HepG2 (cell line): Measurements from ENCODE around the gene SRP9. TPM values are rescaled to one million over a fixed set of nuclear protein-coding genes. Genes with fewer than 3 reads are reported as not detected.
A peak's percentile ranks its signal among the peaks of the same experiment; 100 is the strongest.
"Not testable (repeated sequence)": the region's sequence is repeated elsewhere in the genome, so short reads cannot be mapped to it uniquely, and the experiment has no call there.

Experiments used
- ATAC-seq: fragments of 200-7000 bp; cut with Tn5 transposase; 3 replicates; pipeline ENCODE4 v1.9.1; 2020; ENCODE audit warnings: mild to moderate bottlenecking, moderate library complexity
- BruUV-seq: library from RNA; stranded (reverse); fragments of 400-500 nt; replicated peaks from 2 replicates; lab custom pipeline; 2021; lab: Mats Ljungman, UMichigan
- CTCF ChIA-PET: fragments of 300-600 bp; formaldehyde crosslinking; extraction: SDS; loops from one replicate; lab custom pipeline; 2021; ENCODE audit warnings: low total read pairs, inconsistent platforms, low intra/inter-chr PET ratio; lab: Yijun Ruan, JAX
- POLR2A ChIA-PET: fragments of 350-600 bp; sonication (Branson Sonifier 250); formaldehyde crosslinking; loops from one replicate; lab custom pipeline; 2020; ENCODE audit warnings: antibody characterized with exemption, inconsistent platforms; lab: Yijun Ruan, JAX
- DNase-seq: peaks from one replicate; pipeline ENCODE4 v3.0.0-alpha.2; 2015; ENCODE audit warnings: low spot score
- FAIRE-seq: peaks from 3 replicates; lab custom pipeline; 2011; peaks lifted over from hg19 to GRCh38; lab: Jason Lieb, UNC
- H2AFZ ChIP-seq: one replicate; pipeline ENCODE4 v1.6.1; 2011; ENCODE audit warnings: low read length, inconsistent platforms
- H3K27ac ChIP-seq: fragments of 300-600 bp; 3 replicates; pipeline ENCODE4 v1.8.0; 2011; ENCODE audit warnings: mixed run types, mild to moderate bottlenecking, mixed read lengths, low read length, inconsistent platforms; ENCODE audit not compliant: insufficient read depth; ENCODE audit errors: extremely low read length
- H3K27me3 ChIP-seq, 2 experiments: fragments of 200-600 bp in 1 of 2; 2 replicates in 1 of 2; 3 replicates in 1 of 2; pipeline versions ENCODE4 v1.6.0 to v1.8.0; 2011; ENCODE audit warnings: low read length in 2 of 2, mild to moderate bottlenecking in 2 of 2, moderate library complexity in 2 of 2, inconsistent platforms in 1 of 2; ENCODE audit not compliant: insufficient read depth in 2 of 2, control insufficient read depth in 1 of 2
- H3K36me3 ChIP-seq, 2 experiments: fragments of 200-600 bp in 1 of 2; replicated peaks in 1 of 2; 2 replicates in 1 of 2; 3 replicates in 1 of 2; pipeline versions ENCODE4 v1.5.1 to v1.8.0; 2011; ENCODE audit warnings: low read length in 2 of 2, inconsistent platforms in 1 of 2; ENCODE audit not compliant: insufficient read depth in 2 of 2, control insufficient read depth in 1 of 2
- H3K4me1 ChIP-seq: 2 replicates; pipeline ENCODE4 v1.5.1; 2012; ENCODE audit warnings: low read length, inconsistent platforms; ENCODE audit not compliant: insufficient read depth
- H3K4me2 ChIP-seq: 2 replicates; pipeline ENCODE4 v1.6.0; 2011; ENCODE audit warnings: low read depth, low read length, inconsistent platforms
- H3K4me3 ChIP-seq, 3 experiments: fragments of 200-600 bp in 1 of 3; sonication (generic), shearing (Covaris generic) in 1 of 3; replicated peaks in 1 of 3; 2 replicates each; pipeline ENCODE4 v1.5.1; 2011 to 2016; ENCODE audit warnings: low read length in 3 of 3, inconsistent platforms in 2 of 3, low read depth in 2 of 3, mild to moderate bottlenecking in 2 of 3, control low read depth in 1 of 3, mixed read lengths in 1 of 3; ENCODE audit not compliant: insufficient read depth in 1 of 3
- H3K79me2 ChIP-seq: one replicate; pipeline ENCODE4 v1.6.1; 2011; ENCODE audit warnings: low read length, inconsistent platforms; ENCODE audit not compliant: insufficient read depth
- H3K9ac ChIP-seq: 2 replicates; pipeline ENCODE4 v1.6.0; 2011; ENCODE audit warnings: mild to moderate bottlenecking, low read depth, low read length, inconsistent platforms; ENCODE audit not compliant: insufficient read depth
- H3K9me3 ChIP-seq: 2 replicates; pipeline ENCODE4 v1.5.1; 2012; ENCODE audit warnings: mild to moderate bottlenecking, low read length
- H4K20me1 ChIP-seq: 2 replicates; pipeline ENCODE4 v1.6.0; 2011; ENCODE audit warnings: inconsistent platforms, mild to moderate bottlenecking, low read length, moderate library complexity; ENCODE audit not compliant: insufficient read depth
- AGO2 ChIP-seq: fragments of 200-400 bp; formaldehyde crosslinking; optimal IDR thresholded peaks from 2 replicates; pipeline ENCODE3; 2017; ENCODE audit warnings: mild to moderate bottlenecking, low read depth, low read length, moderate library complexity
- HIC2 ChIP-seq: sonication (generic); formaldehyde crosslinking; IDR thresholded peaks from 2 replicates; pipeline ENCODE4 v1.9.0; 2022; ENCODE audit warnings: low read depth, missing genetic modification reagents
- ZBTB33 ChIP-seq: sonication (generic); formaldehyde crosslinking; IDR thresholded peaks from 2 replicates; pipeline ENCODE4 v1.4.0; 2020; ENCODE audit warnings: missing genetic modification reagents
- ZNF121 ChIP-seq: sonication (generic); formaldehyde crosslinking; IDR thresholded peaks from 2 replicates; pipeline ENCODE4 v1.5.0; 2020; ENCODE audit warnings: mild to moderate bottlenecking, missing genetic modification reagents
- ZNF460 ChIP-seq: sonication (generic); formaldehyde crosslinking; IDR thresholded peaks from 2 replicates; pipeline ENCODE4 v1.5.1; 2020; ENCODE audit warnings: missing genetic modification reagents, mild to moderate bottlenecking, borderline replicate concordance
- WGBS: methylation state at CpG from one replicate; pipeline ENCODE4 v1.1.6; 2017; ENCODE audit warnings: low lambda C conversion rate; 5-methylcytosine and 5-hydroxymethylcytosine counted together
- in situ Hi-C: cut with HindIII; loops from 2 replicates; pipeline ENCODE4 v1.10.0; 2017; ENCODE audit warnings: low pct_unique_long_range_greater_than_20kb; ENCODE audit not compliant: extremely low pct_ligation_motif_present
- intact Hi-C: fragments of 100-400 bp; cut with micrococcal nuclease; formaldehyde crosslinking; loops from one replicate; pipeline ENCODE4 v1.10.0; 2022; ENCODE audit not compliant: unreplicated experiment
- polyA plus RNA-seq, 8 experiments: library from polyadenylated mRNA; depleted of rRNA in 3 of 8; stranded (reverse) in 7 of 8; unstranded in 1 of 8; fragments of >200 nt; fragmentation: Illumina TruSeq in 4 of 8; extraction: Trizol in 4 of 8; gene quantifications; 2 replicates each; pipeline versions ENCODE4 v1.2.1 to v1.2.3, GENCODE V29; 2011 to 2016; ENCODE audit warnings: low read depth in 4 of 8, missing spikeins in 1 of 8, mixed read lengths in 1 of 8; ENCODE audit not compliant: insufficient read depth in 1 of 8
- total RNA-seq, 5 experiments: library from RNA; depleted of rRNA; stranded (reverse); fragments of >200 nt; fragmentation: Illumina TruSeq; extraction: Trizol; gene quantifications; 2 replicates each; pipeline ENCODE4 v1.2.3, GENCODE V29; 2016; ENCODE audit warnings: low read depth in 1 of 5

SRP9 gene
- total and polyA plus RNA-seq, 2 of the 13 experiments (the other 11 are each of a cell fraction or from before 2014, with no cell fraction given) = 251 to 307 TPM

DNA sequence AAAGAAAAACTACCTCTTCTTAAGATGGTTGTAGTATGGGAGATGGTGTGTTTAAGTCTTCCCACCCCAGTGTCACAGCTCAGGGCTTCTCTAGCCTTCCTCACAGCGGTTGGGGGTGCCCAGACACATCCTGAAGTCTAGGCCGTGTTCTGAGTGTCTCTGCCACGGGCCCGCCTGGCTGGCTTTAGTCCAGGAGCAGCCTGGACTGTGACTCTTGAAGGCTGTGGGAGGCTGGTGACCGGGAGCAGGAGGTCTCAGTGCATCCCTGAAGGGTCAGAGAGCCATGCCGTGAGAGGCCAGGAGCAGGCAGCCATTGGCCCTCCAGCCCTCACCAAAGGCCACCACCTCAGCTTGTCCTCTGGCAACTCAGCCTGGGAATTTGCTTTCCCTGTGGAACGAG lies 36.8 kb downstream of the SRP9 start:
- Histone ChIP-seq H4K20me1 (no peaks in the 10 kb centered on the region), H3K4me1 (peaks cover 82% of the 10 kb centered on the region), H3K27me3 (no peaks in the 10 kb centered on the region), H2AFZ (no peak overlapping the region), H3K27ac (peak overlapping the region; percentile 51), H3K79me2 (peaks cover 51% of the 10 kb centered on the region), H3K36me3 (peaks cover 0 to 1% of the 10 kb centered on the region in 2 experiments; a peak in 1 of 5 replicates), H3K4me3 (no peak overlapping the region), H3K4me2 (no peak overlapping the region; the same call in 1 of the 2 replicates), H3K9ac (0 out of 2 replicates have a peak overlapping the region, but pooled peaks have one; percentile 13), H3K9me3 (no peaks in the 10 kb centered on the region)
- DNase-seq (no peak), FAIRE-seq (no peak), ATAC-seq (no peak)
- in situ Hi-C loops = no loop called here
- TF ChIP-seq AGO2 (peak; percentile 29), HIC2 (no peak)
- BruUV-seq = no TSS peak
- 90% methylated on average over 4 of the region's 7 CpGs for WGBS
- CTCF ChIA-PET = no interaction called here
- POLR2A ChIA-PET = interaction anchor here (1.1 to 6.3 kb wide), 10 partner anchors 8 to 110 kb away, joined by 3 to 87 read pairs (median 4); partner anchors contain the start of genes PYCR2, SRP9 and TMEM63A
- intact Hi-C loops = no loop called here

GRCh38 chr1:225815090-225815489 lies 37.5 kb downstream of the SRP9 start:
- H3K27ac ChIP-seq, CTCF ChIA-PET, H3K36me3 ChIP-seq, in situ Hi-C loops, DNase-seq, H3K9ac ChIP-seq, BruUV-seq, POLR2A ChIA-PET, H4K20me1 ChIP-seq, H3K9me3 ChIP-seq, FAIRE-seq, H3K4me2 ChIP-seq, intact Hi-C loops, H3K4me3 ChIP-seq, ATAC-seq, H2AFZ ChIP-seq, H3K27me3 ChIP-seq: not testable (repeated sequence)
- WGBS = 97% methylated on average over 6 of the region's 7 CpGs
- H3K4me1 ChIP-seq = peaks cover 86% of the 10 kb centered on the region
- TF ChIP-seq ZNF460 (CRISPR knock-in tag) (0 out of 2 replicates have a peak, but pooled peaks have one; percentile 10), ZNF121 (CRISPR knock-in tag) (peak; percentile 79), ZBTB33 (CRISPR knock-in tag) (peak; percentile 51; the same call in 1 of the 2 replicates)
- peaks cover 53% of the 10 kb centered on the region for H3K79me2 ChIP-seq
